ENCODE results near the gene HMGCS2.

The HMGCS2 gene

GRCh38 chr1:119720866-119721440 is 47.8 kb downstream of the HMGCS2 start:
- no peak overlapping the region for H2BK120ac ChIP-seq (ENCODE audit: low read depth, low read length)
- no peaks in the 10 kb centered on the region for H3K9me3 ChIP-seq (ENCODE audit: control insufficient read depth, low read length)
- no peak overlapping the region for H2AFZ ChIP-seq (ENCODE audit: low read depth, low read length)
- no peak overlapping the region for H3K4ac ChIP-seq (ENCODE audit: low read depth in 1 of 2, low read length in 2 of 2)
- 95% methylated on average over 11 of the region's 11 CpGs for WGBS
- H3K23ac ChIP-seq (ENCODE audit: low read length in 2 of 2) = no peak overlapping the region
- no peak overlapping the region for H3K18ac ChIP-seq (ENCODE audit: low read depth in 1 of 2, low read length in 2 of 2)
- H3K9ac ChIP-seq (ENCODE audit: low read length) = no peak overlapping the region
- no peak overlapping the region for H4K8ac ChIP-seq (ENCODE audit: low read length)
- no peak overlapping the region for H3K4me3 ChIP-seq (ENCODE audit: insufficient read depth in 1 of 2, low read depth in 1 of 2, low read length in 2 of 2)
- peaks cover 16 to 29% of the 10 kb centered on the region in 2 experiments for H3K36me3 ChIP-seq (ENCODE audit: control insufficient read depth in 1 of 2, insufficient read depth in 2 of 2, low read depth in 1 of 2, low read length in 2 of 2)
- H2AK5ac ChIP-seq (ENCODE audit: low read length, severe bottlenecking) = no peak overlapping the region
- no peak overlapping the region for H2BK5ac ChIP-seq (ENCODE audit: low read depth, low read length, poor library complexity, severe bottlenecking)
- H3K4me1 ChIP-seq (ENCODE audit: control insufficient read depth, insufficient read depth, low read depth, low read length) = peaks cover 8% of the 10 kb centered on the region
- no peak overlapping the region for H3K14ac ChIP-seq (ENCODE audit: low read length in 2 of 2)
- H3K27ac ChIP-seq (ENCODE audit: low read length, poor library complexity, severe bottlenecking) = no peak overlapping the region
- H4K91ac ChIP-seq (ENCODE audit: low read length) = no peak overlapping the region
- H2BK12ac ChIP-seq (ENCODE audit: low read length in 2 of 2) = no peak overlapping the region
- H3K79me1 ChIP-seq (replicated peaks; ENCODE audit: low read length, poor library complexity, severe bottlenecking) = peaks cover 28% of the 10 kb centered on the region
- no peaks in the 10 kb centered on the region for H3K27me3 ChIP-seq (ENCODE audit: control insufficient read depth in 1 of 2, insufficient read depth in 1 of 2, low read length in 2 of 2)
- H2BK15ac ChIP-seq (ENCODE audit: low read depth, poor library complexity, severe bottlenecking) = no peak overlapping the region
- DNase-seq = no peak
- no peak overlapping the region for H3K4me2 ChIP-seq (ENCODE audit: low read length, poor library complexity, severe bottlenecking)

DNA sequence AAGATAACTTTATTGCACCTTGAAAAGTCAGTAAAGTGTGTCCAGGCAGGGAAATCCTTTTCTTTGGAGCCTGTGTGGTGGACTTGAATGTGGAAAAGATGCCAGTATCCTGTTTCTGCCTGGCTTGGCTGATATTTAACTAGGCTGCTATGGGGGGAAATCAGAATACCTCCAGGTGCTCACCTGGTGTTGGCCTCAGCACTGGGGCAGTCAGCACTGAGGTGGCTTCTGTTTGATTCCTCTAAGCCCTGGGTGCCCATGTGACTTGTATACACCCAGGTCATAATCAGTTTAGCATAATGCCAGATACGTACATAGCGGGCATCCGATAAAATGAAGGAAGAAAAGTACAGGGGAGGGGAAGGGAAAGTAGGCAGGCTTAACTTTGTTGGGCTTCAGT is 49.7 kb downstream of the HMGCS2 start:
- Histone ChIP-seq H2BK120ac (ENCODE audit: low read depth, low read length) (no peak overlapping the region), H3K18ac (ENCODE audit: low read depth in 1 of 2, low read length in 2 of 2) (no peak overlapping the region), H3K23ac (ENCODE audit: low read length in 2 of 2) (no peak overlapping the region), H2AK5ac (ENCODE audit: low read length, severe bottlenecking) (no peak overlapping the region), H3K4me3 (ENCODE audit: insufficient read depth in 1 of 2, low read depth in 1 of 2, low read length in 2 of 2) (no peak overlapping the region), H2AFZ (ENCODE audit: low read depth, low read length) (no peak overlapping the region), H3K4me1 (ENCODE audit: control insufficient read depth, insufficient read depth, low read depth, low read length) (peaks cover 12% of the 10 kb centered on the region), H3K4me2 (ENCODE audit: low read length, poor library complexity, severe bottlenecking) (no peak overlapping the region), H3K27me3 (ENCODE audit: control insufficient read depth in 1 of 2, insufficient read depth in 1 of 2, low read length in 2 of 2) (no peaks in the 10 kb centered on the region), H2BK15ac (ENCODE audit: low read depth, poor library complexity, severe bottlenecking) (no peak overlapping the region), H3K79me1 (replicated peaks; ENCODE audit: low read length, poor library complexity, severe bottlenecking) (peaks cover 34% of the 10 kb centered on the region), H3K36me3 (ENCODE audit: control insufficient read depth in 1 of 2, insufficient read depth in 2 of 2, low read depth in 1 of 2, low read length in 2 of 2) (peaks cover 12 to 20% of the 10 kb centered on the region in 2 experiments), H3K4ac (ENCODE audit: low read depth in 1 of 2, low read length in 2 of 2) (no peak overlapping the region), H4K91ac (ENCODE audit: low read length) (no peak overlapping the region), H3K27ac (ENCODE audit: low read length, poor library complexity, severe bottlenecking) (no peak overlapping the region), H3K9ac (ENCODE audit: low read length) (no peak overlapping the region), H4K8ac (ENCODE audit: low read length) (no peak overlapping the region), H3K14ac (ENCODE audit: low read length in 2 of 2) (no peak overlapping the region), H2BK5ac (ENCODE audit: low read depth, low read length, poor library complexity, severe bottlenecking) (no peak overlapping the region), H2BK12ac (ENCODE audit: low read length in 2 of 2) (no peak overlapping the region), H3K9me3 (ENCODE audit: control insufficient read depth, low read length) (no peaks in the 10 kb centered on the region)
- WGBS = 100% methylated on average over 3 of the region's 3 CpGs
- DNase-seq = no peak

DNA sequence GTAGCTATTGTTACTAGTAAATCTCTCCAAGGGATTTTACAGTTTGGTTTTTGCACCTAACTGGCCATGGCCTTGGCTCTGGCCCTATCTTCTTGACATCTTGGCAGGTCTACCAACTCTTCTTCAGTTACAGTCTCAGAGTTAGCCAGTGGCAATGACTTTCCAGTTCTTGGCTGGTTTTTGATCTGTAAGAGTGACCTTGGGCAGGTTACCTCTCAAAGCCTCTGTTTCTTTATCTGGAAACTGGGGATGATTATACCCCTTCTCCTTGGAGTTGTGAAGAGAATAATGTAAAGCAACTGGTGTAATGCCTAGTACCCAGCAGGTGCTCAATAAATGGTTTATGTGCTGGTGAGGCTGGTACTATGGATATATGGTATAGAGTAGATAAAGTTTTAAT is 50.3 kb downstream of the HMGCS2 start:
- H3K14ac ChIP-seq (ENCODE audit: low read length in 2 of 2) = no peak overlapping the region
- H3K4me2 ChIP-seq (ENCODE audit: low read length, poor library complexity, severe bottlenecking) = no peak overlapping the region
- peaks cover 37% of the 10 kb centered on the region for H3K79me1 ChIP-seq (replicated peaks; ENCODE audit: low read length, poor library complexity, severe bottlenecking)
- H3K9ac ChIP-seq (ENCODE audit: low read length) = no peak overlapping the region
- H3K36me3 ChIP-seq (ENCODE audit: control insufficient read depth in 1 of 2, insufficient read depth in 2 of 2, low read depth in 1 of 2, low read length in 2 of 2) = peaks cover 12 to 15% of the 10 kb centered on the region in 2 experiments
- H4K8ac ChIP-seq (ENCODE audit: low read length) = no peak overlapping the region
- H3K23ac ChIP-seq (ENCODE audit: low read length in 2 of 2) = peak overlapping the region in 1 of 2 experiments; percentile 44
- DNase-seq = no peak
- H3K9me3 ChIP-seq (ENCODE audit: control insufficient read depth, low read length) = no peaks in the 10 kb centered on the region
- no peak overlapping the region for H3K4me3 ChIP-seq (ENCODE audit: insufficient read depth in 1 of 2, low read depth in 1 of 2, low read length in 2 of 2)
- H2BK5ac ChIP-seq (ENCODE audit: low read depth, low read length, poor library complexity, severe bottlenecking) = no peak overlapping the region
- H3K27ac ChIP-seq (ENCODE audit: low read length, poor library complexity, severe bottlenecking) = no peak overlapping the region
- no peak overlapping the region for H3K18ac ChIP-seq (ENCODE audit: low read depth in 1 of 2, low read length in 2 of 2)
- H2BK15ac ChIP-seq (ENCODE audit: low read depth, poor library complexity, severe bottlenecking) = no peak overlapping the region
- H3K4ac ChIP-seq (ENCODE audit: low read depth in 1 of 2, low read length in 2 of 2) = no peak overlapping the region
- H2BK12ac ChIP-seq (ENCODE audit: low read length in 2 of 2) = no peak overlapping the region
- peaks cover 14% of the 10 kb centered on the region for H3K4me1 ChIP-seq (ENCODE audit: control insufficient read depth, insufficient read depth, low read depth, low read length)
- no peaks in the 10 kb centered on the region for H3K27me3 ChIP-seq (ENCODE audit: control insufficient read depth in 1 of 2, insufficient read depth in 1 of 2, low read length in 2 of 2)
- no peak overlapping the region for H2AFZ ChIP-seq (ENCODE audit: low read depth, low read length)
- H2AK5ac ChIP-seq (ENCODE audit: low read length, severe bottlenecking) = no peak overlapping the region
- H4K91ac ChIP-seq (ENCODE audit: low read length) = no peak overlapping the region
- H2BK120ac ChIP-seq (ENCODE audit: low read depth, low read length) = no peak overlapping the region

- Histone ChIP-seq H4K91ac (ENCODE audit: low read length) (peak overlapping the region; percentile 22), H4K8ac (ENCODE audit: low read length) (peak overlapping the region; percentile 38), H3K9me3 (ENCODE audit: control insufficient read depth, low read length) (no peaks in the 10 kb centered on the region), H2BK15ac (ENCODE audit: low read depth, poor library complexity, severe bottlenecking) (no peak overlapping the region), H2AK5ac (ENCODE audit: low read length, severe bottlenecking) (no peak overlapping the region), H3K9ac (ENCODE audit: low read length) (no peak overlapping the region), H3K27me3 (ENCODE audit: control insufficient read depth in 1 of 2, insufficient read depth in 1 of 2, low read length in 2 of 2) (no peaks in the 10 kb centered on the region), H2BK5ac (ENCODE audit: low read depth, low read length, poor library complexity, severe bottlenecking) (no peak overlapping the region), H3K79me1 (replicated peaks; ENCODE audit: low read length, poor library complexity, severe bottlenecking) (peaks cover 28% of the 10 kb centered on the region), H3K4me2 (ENCODE audit: low read length, poor library complexity, severe bottlenecking) (no peak overlapping the region), H2BK12ac (ENCODE audit: low read length in 2 of 2) (no peak overlapping the region), H3K27ac (ENCODE audit: low read length, poor library complexity, severe bottlenecking) (no peak overlapping the region), H3K4me1 (ENCODE audit: control insufficient read depth, insufficient read depth, low read depth, low read length) (peaks cover 13% of the 10 kb centered on the region), H3K23ac (ENCODE audit: low read length in 2 of 2) (no peak overlapping the region), H2BK120ac (ENCODE audit: low read depth, low read length) (no peak overlapping the region), H3K4ac (ENCODE audit: low read depth in 1 of 2, low read length in 2 of 2) (no peak overlapping the region), H2AFZ (ENCODE audit: low read depth, low read length) (no peak overlapping the region), H3K4me3 (ENCODE audit: insufficient read depth in 1 of 2, low read depth in 1 of 2, low read length in 2 of 2) (no peak overlapping the region), H3K14ac (ENCODE audit: low read length in 2 of 2) (peak overlapping the region in 1 of 2 experiments; percentile 58), H3K18ac (ENCODE audit: low read depth in 1 of 2, low read length in 2 of 2) (peak overlapping the region; percentile 47 to 48), H3K36me3 (ENCODE audit: control insufficient read depth in 1 of 2, insufficient read depth in 2 of 2, low read depth in 1 of 2, low read length in 2 of 2) (no peaks in the 10 kb centered on the region)
- WGBS = 21% methylated on average over 5 of the region's 5 CpGs
- peak; percentile 68 for DNase-seq
Measured at GRCh38 chr1:119715542-119715941, 53.2 kb downstream of the HMGCS2 start.
